ENCODE results near the gene UCN3. TPM values are rescaled to one million over a fixed set of nuclear protein-coding genes. Genes with fewer than 3 reads are reported as not detected.

The UCN3 gene
- total RNA-seq, 4 donors from 2014 or later, result not detected

- no peak for TF ChIP-seq CTCF (IDR thresholded peaks at IDR 0.05; ENCODE audit: low read depth)
These were observed 30.4 kb upstream of the UCN3 start for GRCh38 chr10:5334196-5334880.

- TF ChIP-seq CTCF (IDR thresholded peaks at IDR 0.05; ENCODE audit: low read depth), result no peak
These were observed 26.8 kb upstream of the UCN3 start for GRCh38 chr10:5338010-5338409.

- no peak for TF ChIP-seq CTCF (IDR thresholded peaks at IDR 0.05; ENCODE audit: low read depth)
These were observed 21.7 kb upstream of the UCN3 start for GRCh38 chr10:5343092-5343491.

- no peak for TF ChIP-seq CTCF (IDR thresholded peaks at IDR 0.05; ENCODE audit: low read depth)
These were observed 21.2 kb upstream of the UCN3 start for GRCh38 chr10:5343561-5343960.

GRCh38 chr10:5343979-5344378 is 20.8 kb upstream of the UCN3 start:
- TF ChIP-seq CTCF (IDR thresholded peaks at IDR 0.05; ENCODE audit: low read depth), result no peak

GRCh38 chr10:5344746-5345145 is 20.0 kb upstream of the UCN3 start:
- TF ChIP-seq CTCF (IDR thresholded peaks at IDR 0.05; ENCODE audit: low read depth), result no peak

- TF ChIP-seq CTCF (IDR thresholded peaks at IDR 0.05; ENCODE audit: low read depth), result no peak
These were observed 17.9 kb upstream of the UCN3 start for GRCh38 chr10:5346881-5347280.

Data from subcutaneous adipose tissue (tissue), 4 donors.